ENCODE results near the gene NKAPL. TPM values are rescaled to one million over a fixed set of nuclear protein-coding genes. Genes with fewer than 3 reads are reported as not detected.

The NKAPL gene
- 1.9 TPM for total RNA-seq

GRCh38 chr6:28258877-28259777 lies at the start of gene NKAPL:
Gene NKAPL (plus strand): TSS chr6:28259297. CDS start chr6:28259372, 75 bp downstream.
- peak; percentile 82 for DNase-seq (ENCODE audit: low spot score)

GRCh38 chr6:28209753-28210535 lies 49.2 kb upstream of the NKAPL start:
- no peak for DNase-seq (ENCODE audit: low spot score)

GRCh38 chr6:28211840-28212509 lies 47.1 kb upstream of the NKAPL start:
- no peak for DNase-seq (ENCODE audit: low spot score)

- DNase-seq (ENCODE audit: low spot score), result no peak
Observed at GRCh38 chr6:28212510-28213212, 46.4 kb upstream of the NKAPL start.

- DNase-seq (ENCODE audit: low spot score), result no peak
Observed at GRCh38 chr6:28213213-28213523, 45.9 kb upstream of the NKAPL start.

- no peak for DNase-seq (ENCODE audit: low spot score)
Observed at GRCh38 chr6:28215425-28215824, 43.7 kb upstream of the NKAPL start.

- DNase-seq (ENCODE audit: low spot score), result no peak
Observed at GRCh38 chr6:28217890-28218289, 41.2 kb upstream of the NKAPL start.

- peak; percentile 53 for DNase-seq (ENCODE audit: low spot score)
Observed at GRCh38 chr6:28218312-28219248, 40.5 kb upstream of the NKAPL start.

GRCh38 chr6:28220257-28221133 lies 38.6 kb upstream of the NKAPL start:
- no peak for DNase-seq (ENCODE audit: low spot score)

- DNase-seq (ENCODE audit: low spot score), result no peak
Observed at GRCh38 chr6:28224131-28225055, 34.7 kb upstream of the NKAPL start.

GRCh38 chr6:28225056-28225834 lies 33.9 kb upstream of the NKAPL start, which contains the start of gene ZSCAN9:
Gene ZSCAN9 (plus strand): TSS chr6:28225275. CDS start chr6:28227085, 1,810 bp downstream.
- peak; percentile 84 for DNase-seq (ENCODE audit: low spot score)

GRCh38 chr6:28226460-28226859 lies 32.6 kb upstream of the NKAPL start:
- DNase-seq (ENCODE audit: low spot score), result no peak

GRCh38 chr6:28232785-28233184 lies 26.3 kb upstream of the NKAPL start:
- no peak for DNase-seq (ENCODE audit: low spot score)

GRCh38 chr6:28235912-28236452 lies 23.1 kb upstream of the NKAPL start:
- no peak for DNase-seq (ENCODE audit: low spot score)

- no peak for DNase-seq (ENCODE audit: low spot score)
Observed at GRCh38 chr6:28239636-28240035, 19.5 kb upstream of the NKAPL start.

- no peak for DNase-seq (ENCODE audit: low spot score)
Observed at GRCh38 chr6:28240471-28240870, 18.6 kb upstream of the NKAPL start.

- no peak for DNase-seq (ENCODE audit: low spot score)
Observed at GRCh38 chr6:28243946-28244345, 15.2 kb upstream of the NKAPL start.
